ENCODE data around the gene OSBPL5. TPM values are rescaled to one million over a fixed set of nuclear protein-coding genes. Genes with fewer than 3 reads are reported as not detected.

Gene OSBPL5
- total and polyA plus RNA-seq, 4 donors, result 20.9 to 54.0 (median 34.8) TPM

GRCh38 chr11:3092603-3093141 is 72.4 kb downstream of the OSBPL5 start:
- H3K9me3 ChIP-seq (ENCODE audit: control insufficient read depth, insufficient read depth, low read length), result no peaks in the 10 kb centered on the region

GRCh38 chr11:3091846-3092602 is 73.1 kb downstream of the OSBPL5 start:
- peak in 3 of 6 donors; percentile 7 to 66 (median 65) for DNase-seq (ENCODE audit: low read depth in 4 of 6, low spot score in 6 of 6)
- peaks cover 18% of the 10 kb centered on the region for H3K4me1 ChIP-seq (ENCODE audit: control insufficient read depth, insufficient read depth, low read length)
- 46% methylated on average over 26 of the region's 27 CpGs for WGBS (ENCODE audit: insufficient coverage)
- peaks cover 84% of the 10 kb centered on the region for H3K36me3 ChIP-seq (ENCODE audit: control insufficient read depth, insufficient read depth, low read length)
- no peaks in the 10 kb centered on the region for H3K27me3 ChIP-seq (ENCODE audit: control insufficient read depth, insufficient read depth, low read length)
- no peaks in the 10 kb centered on the region for H3K9me3 ChIP-seq (ENCODE audit: control insufficient read depth, insufficient read depth, low read length)
- no peak overlapping the region for H3K4me3 ChIP-seq (ENCODE audit: low read depth, low read length)
- no peak overlapping the region for H3K27ac ChIP-seq (ENCODE audit: low read depth, low read length)

More at GRCh38 chr11:3092603-3093141, 72.4 kb downstream of the OSBPL5 start:
- WGBS (ENCODE audit: insufficient coverage), result 92% methylated on average over 14 of the region's 15 CpGs
- Histone ChIP-seq H3K27ac (ENCODE audit: low read depth, low read length) (no peak overlapping the region), H3K27me3 (ENCODE audit: control insufficient read depth, insufficient read depth, low read length) (no peaks in the 10 kb centered on the region), H3K36me3 (ENCODE audit: control insufficient read depth, insufficient read depth, low read length) (peaks cover 82% of the 10 kb centered on the region), H3K4me3 (ENCODE audit: low read depth, low read length) (no peak overlapping the region), H3K4me1 (ENCODE audit: control insufficient read depth, insufficient read depth, low read length) (peaks cover 18% of the 10 kb centered on the region)
- no peak for DNase-seq (ENCODE audit: low read depth in 4 of 6, low spot score in 6 of 6)

- 73% methylated on average over 14 of the region's 14 CpGs for WGBS (ENCODE audit: insufficient coverage)
- no peaks in the 10 kb centered on the region for H3K9me3 ChIP-seq (ENCODE audit: control insufficient read depth, insufficient read depth, low read length)
- no peak overlapping the region for H3K4me3 ChIP-seq (ENCODE audit: low read depth, low read length)
- H3K4me1 ChIP-seq (ENCODE audit: control insufficient read depth, insufficient read depth, low read length), result peaks cover 18% of the 10 kb centered on the region
- H3K27ac ChIP-seq (ENCODE audit: low read depth, low read length), result no peak overlapping the region
- DNase-seq (ENCODE audit: low read depth in 4 of 6, low spot score in 6 of 6), result no peak
- H3K27me3 ChIP-seq (ENCODE audit: control insufficient read depth, insufficient read depth, low read length), result no peaks in the 10 kb centered on the region
- H3K36me3 ChIP-seq (ENCODE audit: control insufficient read depth, insufficient read depth, low read length), result peaks cover 88% of the 10 kb centered on the region
These were observed 73.8 kb downstream of the OSBPL5 start for GRCh38 chr11:3091081-3091845.

- no peak for DNase-seq (ENCODE audit: low read depth in 4 of 6, low spot score in 6 of 6)
- H3K27me3 ChIP-seq (ENCODE audit: control insufficient read depth, insufficient read depth, low read length), result no peaks in the 10 kb centered on the region
- WGBS (ENCODE audit: insufficient coverage), result 96% methylated on average over 12 of the region's 13 CpGs
- H3K4me1 ChIP-seq (ENCODE audit: control insufficient read depth, insufficient read depth, low read length), result peaks cover 13% of the 10 kb centered on the region
- no peak overlapping the region for H3K4me3 ChIP-seq (ENCODE audit: low read depth, low read length)
- H3K9me3 ChIP-seq (ENCODE audit: control insufficient read depth, insufficient read depth, low read length), result no peaks in the 10 kb centered on the region
- H3K27ac ChIP-seq (ENCODE audit: low read depth, low read length), result no peak overlapping the region
- peaks cover 89% of the 10 kb centered on the region for H3K36me3 ChIP-seq (ENCODE audit: control insufficient read depth, insufficient read depth, low read length)
These were observed 74.8 kb downstream of the OSBPL5 start for GRCh38 chr11:3090096-3090901.

GRCh38 chr11:3089236-3090061 is 75.7 kb downstream of the OSBPL5 start:
- WGBS (ENCODE audit: insufficient coverage), result 90% methylated on average over 18 of the region's 25 CpGs
- Histone ChIP-seq H3K9me3 (ENCODE audit: control insufficient read depth, insufficient read depth, low read length) (no peaks in the 10 kb centered on the region), H3K27ac (ENCODE audit: low read depth, low read length) (no peak overlapping the region), H3K36me3 (ENCODE audit: control insufficient read depth, insufficient read depth, low read length) (peaks cover 85% of the 10 kb centered on the region), H3K4me1 (ENCODE audit: control insufficient read depth, insufficient read depth, low read length) (peaks cover 13% of the 10 kb centered on the region), H3K27me3 (ENCODE audit: control insufficient read depth, insufficient read depth, low read length) (no peaks in the 10 kb centered on the region), H3K4me3 (ENCODE audit: low read depth, low read length) (no peak overlapping the region)
- no peak for DNase-seq (ENCODE audit: low read depth in 4 of 6, low spot score in 6 of 6)

GRCh38 chr11:3088806-3089205 is 76.3 kb downstream of the OSBPL5 start:
- no peaks in the 10 kb centered on the region for H3K9me3 ChIP-seq (ENCODE audit: control insufficient read depth, insufficient read depth, low read length)
- H3K4me3 ChIP-seq (ENCODE audit: low read depth, low read length), result no peak overlapping the region
- no peak for DNase-seq (ENCODE audit: low read depth in 4 of 6, low spot score in 6 of 6)
- WGBS (ENCODE audit: insufficient coverage), result 89% methylated on average over 14 of the region's 14 CpGs
- no peak overlapping the region for H3K27ac ChIP-seq (ENCODE audit: low read depth, low read length)
- peaks cover 12% of the 10 kb centered on the region for H3K4me1 ChIP-seq (ENCODE audit: control insufficient read depth, insufficient read depth, low read length)
- no peaks in the 10 kb centered on the region for H3K27me3 ChIP-seq (ENCODE audit: control insufficient read depth, insufficient read depth, low read length)
- peaks cover 79% of the 10 kb centered on the region for H3K36me3 ChIP-seq (ENCODE audit: control insufficient read depth, insufficient read depth, low read length)

GRCh38 chr11:3087821-3088800 is 77.0 kb downstream of the OSBPL5 start:
- no peak overlapping the region for H3K4me3 ChIP-seq (ENCODE audit: low read depth, low read length)
- no peaks in the 10 kb centered on the region for H3K9me3 ChIP-seq (ENCODE audit: control insufficient read depth, insufficient read depth, low read length)
- peaks cover 72% of the 10 kb centered on the region for H3K36me3 ChIP-seq (ENCODE audit: control insufficient read depth, insufficient read depth, low read length)
- no peak for DNase-seq (ENCODE audit: low read depth in 4 of 6, low spot score in 6 of 6)
- 76% methylated on average over 19 of the region's 24 CpGs for WGBS (ENCODE audit: insufficient coverage)
- no peaks in the 10 kb centered on the region for H3K27me3 ChIP-seq (ENCODE audit: control insufficient read depth, insufficient read depth, low read length)
- H3K27ac ChIP-seq (ENCODE audit: low read depth, low read length), result no peak overlapping the region
- H3K4me1 ChIP-seq (ENCODE audit: control insufficient read depth, insufficient read depth, low read length), result peaks cover 7% of the 10 kb centered on the region

- DNase-seq (ENCODE audit: low read depth in 4 of 6, low spot score in 6 of 6), result no peak
- WGBS (ENCODE audit: insufficient coverage), result 100% methylated on average over 2 of the region's 11 CpGs
- Histone ChIP-seq H3K27ac (ENCODE audit: low read depth, low read length) (no peak overlapping the region), H3K36me3 (ENCODE audit: control insufficient read depth, insufficient read depth, low read length) (peaks cover 65% of the 10 kb centered on the region), H3K9me3 (ENCODE audit: control insufficient read depth, insufficient read depth, low read length) (no peaks in the 10 kb centered on the region), H3K27me3 (ENCODE audit: control insufficient read depth, insufficient read depth, low read length) (no peaks in the 10 kb centered on the region), H3K4me3 (ENCODE audit: low read depth, low read length) (no peak overlapping the region), H3K4me1 (ENCODE audit: control insufficient read depth, insufficient read depth, low read length) (peaks cover 7% of the 10 kb centered on the region)
These were observed 77.7 kb downstream of the OSBPL5 start for GRCh38 chr11:3087373-3087772.

Measured in spinal cord (tissue), 10 donors.